Activated T-helper 2 cell treated with anti-CD3 and anti-CD28 coated beads, Interferon-gamma antibody, Interleukin-2, Interleukin-4, amounts not matched to agents 10 μg/mL and 5 μg/mL and 100 μg/mL, durations not matched to agents 14 hours and 24 hours and 36 hours (primary cell): Measurements from ENCODE around the gene STAT3. TPM values are rescaled to one million over a fixed set of nuclear protein-coding genes. Genes with fewer than 3 reads are reported as not detected.

Experiments used
- DNase-seq: peaks from one replicate; pipeline ENCODE4 v3.0.0; 2021; ENCODE audit warnings: low spot score
- H3K27ac Mint-ChIP-seq: one replicate; pipeline ENCODE4 v1.8.0; 2021; ENCODE audit warnings: mixed read lengths
- H3K27me3 Mint-ChIP-seq: one replicate; pipeline ENCODE4 v1.8.0; 2021; ENCODE audit warnings: low read depth, mixed read lengths
- H3K36me3 Mint-ChIP-seq: one replicate; pipeline ENCODE4 v1.8.0; 2021; ENCODE audit warnings: low read depth, mixed read lengths
- H3K4me1 Mint-ChIP-seq: one replicate; pipeline ENCODE4 v1.8.0; 2021; ENCODE audit warnings: low read depth, mixed read lengths
- H3K4me3 Mint-ChIP-seq: one replicate; pipeline ENCODE4 v1.8.0; 2021; ENCODE audit warnings: low read depth, mild to moderate bottlenecking, moderate library complexity, mixed read lengths
- H3K9me3 Mint-ChIP-seq: one replicate; pipeline ENCODE4 v1.8.0; 2021; ENCODE audit warnings: mixed read lengths
- intact Hi-C: fragments of 100-400 bp; cut with micrococcal nuclease; formaldehyde crosslinking; loops from one replicate; pipeline ENCODE4 v1.15.1; 2023
- total RNA-seq: library from RNA; stranded (reverse); gene quantifications from 2 replicates; pipeline ENCODE4 v1.2.3, GENCODE V29; 2022

Gene STAT3
- total RNA-seq, 1 donor from 2014 or later, result 250 TPM

DNA sequence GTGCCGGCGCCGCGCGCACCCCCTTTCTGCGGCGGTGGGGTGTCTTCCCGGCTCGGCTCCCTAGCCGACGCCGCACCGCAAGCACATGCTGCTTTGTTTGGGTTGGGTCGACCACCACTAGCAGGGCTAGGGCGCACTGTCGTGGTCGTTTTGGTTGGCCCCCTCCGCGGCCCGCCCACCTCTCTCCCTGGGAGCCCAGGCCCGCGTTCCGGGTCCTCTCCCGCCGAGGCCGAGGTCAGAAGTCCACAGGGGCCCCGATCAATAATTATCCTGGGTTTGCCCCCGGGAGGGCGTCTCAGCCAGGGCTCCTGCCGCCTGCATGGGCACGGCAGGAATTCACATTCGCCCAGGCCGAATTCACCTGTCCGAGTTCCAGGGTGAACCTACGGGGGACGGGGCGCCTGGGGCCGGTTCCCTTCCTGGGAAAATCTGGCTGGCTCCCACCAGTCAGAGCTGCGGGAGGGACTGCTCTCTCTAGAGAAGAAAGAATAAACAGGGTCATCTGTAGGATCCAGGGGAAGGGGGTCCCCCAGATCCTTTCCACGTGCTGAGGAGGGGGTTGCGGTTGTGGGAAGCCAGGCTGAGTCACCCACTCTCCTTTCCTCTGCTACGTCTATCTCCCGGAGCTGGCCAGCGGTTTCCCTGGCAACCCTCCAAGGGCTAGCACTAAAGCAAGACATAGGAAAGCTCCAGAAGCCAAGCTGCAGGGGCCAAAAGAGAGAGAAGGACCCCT, 111.5 kb downstream of the STAT3 start:
- peaks cover 40% of the 10 kb centered on the region for H3K36me3 Mint-ChIP-seq
- peak overlapping the region; percentile 86 for H3K4me3 Mint-ChIP-seq
- peak overlapping the region; percentile 93 for H3K27ac Mint-ChIP-seq
- no peaks in the 10 kb centered on the region for H3K27me3 Mint-ChIP-seq
- no peak for DNase-seq
- intact Hi-C loops, result loop anchor here (1.0 to 2.0 kb wide), 2 partner anchors 11 to 256 kb away; partner anchors contain the start of gene NKIRAS2
- peaks cover 34% of the 10 kb centered on the region for H3K4me1 Mint-ChIP-seq
- no peaks in the 10 kb centered on the region for H3K9me3 Mint-ChIP-seq

GRCh38 chr17:42276359-42276608, 112.0 kb downstream of the STAT3 start, which contains the start of gene STAT5B:
Gene STAT5B (minus strand): TSS chr17:42276391. CDS start chr17:42232127, 44,264 bp downstream.
- Mint-ChIP-seq H3K9me3 (no peaks in the 10 kb centered on the region), H3K27me3 (no peaks in the 10 kb centered on the region), H3K36me3 (peaks cover 45% of the 10 kb centered on the region), H3K27ac (peak within 1 kb of the TSS; percentile 93), H3K4me1 (peaks cover 39% of the 10 kb centered on the region), H3K4me3 (peak within 1 kb of the TSS; percentile 94)
- DNase-seq, result peak; percentile 71
- intact Hi-C loops, result loop anchor here (2.0 kb wide), 1 partner anchor 255 kb away; the partner anchor contains the start of gene NKIRAS2

DNA sequence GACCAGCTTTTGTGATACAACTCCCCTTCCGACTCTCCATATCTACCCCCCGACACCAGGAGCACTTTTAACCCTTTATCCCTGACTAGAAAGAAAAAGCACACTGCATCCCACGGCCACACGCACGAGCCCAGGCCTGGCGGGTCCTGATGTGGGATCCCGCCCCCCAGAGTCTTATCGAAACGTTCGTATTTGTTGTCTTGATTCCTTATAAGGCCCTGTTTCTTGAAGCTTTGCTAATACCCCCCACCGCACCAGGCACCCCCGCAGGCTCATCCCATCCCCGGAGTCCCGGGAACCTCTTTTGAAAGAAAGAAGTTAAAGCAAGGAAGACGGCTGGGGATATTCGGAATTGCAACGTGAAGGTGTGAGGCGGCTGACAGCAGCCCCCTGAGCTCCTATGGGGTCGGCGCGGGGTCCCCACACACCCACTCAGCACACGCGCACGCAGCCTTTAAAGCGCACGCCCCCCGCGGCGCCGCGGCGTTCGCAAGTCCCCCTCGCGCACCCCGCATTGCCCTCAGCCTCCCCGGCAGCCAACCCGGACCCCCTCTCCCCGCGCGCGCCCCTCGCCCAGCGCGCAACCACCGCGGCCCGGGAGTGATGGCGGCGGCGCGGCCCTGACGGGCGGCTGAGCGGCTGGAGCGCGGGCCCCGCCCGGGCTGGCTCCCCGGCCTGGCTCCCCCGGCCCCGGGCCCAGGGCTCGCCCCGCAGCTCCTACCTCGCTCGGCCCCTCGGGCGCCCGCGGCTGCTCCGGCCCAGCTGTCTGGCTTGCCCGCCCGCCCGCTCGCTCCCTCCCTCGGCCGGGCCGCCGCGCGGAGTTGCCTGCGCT, 112.5 kb downstream of the STAT3 start:
- DNase-seq, result no peak
- Mint-ChIP-seq H3K27ac (peak overlapping the region; percentile 90), H3K4me1 (peaks cover 43% of the 10 kb centered on the region), H3K4me3 (peak overlapping the region; percentile 94), H3K36me3 (peaks cover 50% of the 10 kb centered on the region), H3K27me3 (no peaks in the 10 kb centered on the region), H3K9me3 (no peaks in the 10 kb centered on the region)
- intact Hi-C loops, result loop anchor here (2.0 kb wide), 1 partner anchor 255 kb away; the partner anchor contains the start of gene NKIRAS2

GRCh38 chr17:42274812-42275526, 113.3 kb downstream of the STAT3 start:
- peaks cover 57% of the 10 kb centered on the region for H3K36me3 Mint-ChIP-seq
- no peak for DNase-seq
- intact Hi-C loops, result loop anchor here (5.0 kb wide), 2 partner anchors 67 to 408 kb away; partner anchors contain the start of gene KLHL11
- peaks cover 49% of the 10 kb centered on the region for H3K4me1 Mint-ChIP-seq
- peak overlapping the region; percentile 90 for H3K27ac Mint-ChIP-seq
- peak overlapping the region; percentile 94 for H3K4me3 Mint-ChIP-seq
- H3K27me3 Mint-ChIP-seq, result no peaks in the 10 kb centered on the region
- H3K9me3 Mint-ChIP-seq, result no peaks in the 10 kb centered on the region

GRCh38 chr17:42274253-42274542, 114.0 kb downstream of the STAT3 start:
- H3K27ac Mint-ChIP-seq, result peak overlapping the region; percentile 90
- no peaks in the 10 kb centered on the region for H3K27me3 Mint-ChIP-seq
- H3K4me1 Mint-ChIP-seq, result peaks cover 57% of the 10 kb centered on the region
- no peaks in the 10 kb centered on the region for H3K9me3 Mint-ChIP-seq
- DNase-seq, result no peak
- H3K36me3 Mint-ChIP-seq, result peaks cover 58% of the 10 kb centered on the region
- intact Hi-C loops, result loop anchor here (5.0 kb wide), 2 partner anchors 68 to 407 kb away; partner anchors contain the start of gene KLHL11
- peak overlapping the region; percentile 94 for H3K4me3 Mint-ChIP-seq

DNA sequence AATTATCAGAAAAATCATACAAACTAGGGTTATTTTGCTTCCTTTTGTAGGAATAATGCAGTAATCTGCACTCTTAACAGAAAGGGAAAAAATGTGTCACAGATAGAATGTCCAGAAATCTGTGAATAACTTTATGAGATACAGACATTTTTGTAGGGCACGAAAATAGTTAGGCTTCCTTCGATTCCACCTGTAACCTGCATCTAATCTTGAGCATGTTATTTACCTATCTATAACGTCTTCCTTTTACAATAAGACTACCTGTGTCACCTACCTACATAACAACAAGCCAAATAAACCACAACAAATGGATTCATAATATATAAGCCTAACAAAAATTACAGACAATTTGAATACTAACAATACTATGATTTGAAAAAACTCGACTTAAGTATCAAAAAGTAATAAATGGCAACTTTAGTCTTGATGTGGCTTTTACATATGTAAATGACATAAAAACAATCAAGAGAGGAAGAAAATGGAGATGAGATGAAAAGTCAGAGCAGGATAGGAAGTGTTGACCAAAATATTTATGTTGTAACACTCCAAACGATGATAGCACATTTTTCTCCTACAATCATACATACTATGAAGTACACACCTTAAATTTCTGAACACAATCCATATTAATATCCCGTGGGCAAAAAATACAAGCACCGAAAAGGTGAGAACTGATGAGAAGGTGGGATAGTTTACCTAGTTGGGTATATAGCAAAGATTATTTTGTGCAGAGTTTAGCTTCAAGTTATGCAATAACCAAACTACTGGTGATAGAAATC, 114.6 kb downstream of the STAT3 start:
- Mint-ChIP-seq H3K27ac (peak overlapping the region; percentile 86), H3K9me3 (no peaks in the 10 kb centered on the region), H3K4me3 (peak overlapping the region; percentile 94), H3K4me1 (peaks cover 60% of the 10 kb centered on the region), H3K27me3 (no peaks in the 10 kb centered on the region), H3K36me3 (peaks cover 60% of the 10 kb centered on the region)
- DNase-seq, result no peak
- intact Hi-C loops, result loop anchor here (5.0 kb wide), 2 partner anchors 69 to 406 kb away; partner anchors contain the start of gene KLHL11

DNA sequence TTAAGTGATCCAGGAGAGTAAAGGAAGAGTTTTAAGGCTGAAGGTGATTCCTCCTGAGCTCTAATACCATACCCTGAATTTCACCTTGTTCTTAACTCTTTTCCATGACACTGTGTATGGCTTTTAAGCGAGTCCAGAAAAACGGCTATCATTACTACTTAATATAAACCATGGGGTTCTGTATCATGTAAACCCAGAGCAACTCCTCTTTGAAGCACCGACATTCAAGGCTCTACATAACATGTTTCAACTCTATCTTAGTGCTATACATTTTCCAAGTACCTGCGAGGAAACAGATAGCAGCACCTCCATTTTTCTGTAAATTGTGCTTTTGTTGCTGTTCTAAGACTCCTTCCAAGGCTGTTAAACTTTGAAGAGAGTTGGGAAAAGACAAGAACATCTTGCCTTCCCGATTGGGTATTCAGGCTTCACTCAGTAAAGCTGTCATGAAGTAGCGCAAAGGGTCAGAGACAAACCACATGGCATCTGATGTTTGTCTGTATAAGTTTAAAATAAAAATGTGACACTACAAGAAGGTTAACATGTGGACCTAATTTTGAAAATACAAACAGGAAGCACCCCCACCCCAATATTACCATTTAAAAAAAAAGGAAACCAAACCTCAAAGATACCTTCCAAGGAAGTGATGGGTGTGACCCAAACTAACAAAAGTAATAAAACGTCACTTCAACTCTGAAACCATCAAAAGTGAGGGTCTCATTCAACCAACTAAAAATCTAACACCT, 115.9 kb downstream of the STAT3 start:
- Mint-ChIP-seq H3K9me3 (no peaks in the 10 kb centered on the region), H3K4me3 (peak overlapping the region; percentile 71), H3K27me3 (no peaks in the 10 kb centered on the region), H3K36me3 (peaks cover 62% of the 10 kb centered on the region), H3K4me1 (peaks cover 64% of the 10 kb centered on the region), H3K27ac (peak overlapping the region; percentile 94)
- intact Hi-C loops, result loop anchor here (5.0 kb wide), 2 partner anchors 70 to 405 kb away; partner anchors contain the start of gene KLHL11
- no peak for DNase-seq

- Mint-ChIP-seq H3K4me1 (peaks cover 65% of the 10 kb centered on the region), H3K9me3 (no peaks in the 10 kb centered on the region), H3K4me3 (peak overlapping the region; percentile 71), H3K27me3 (no peaks in the 10 kb centered on the region), H3K27ac (peak overlapping the region; percentile 94), H3K36me3 (peaks cover 63% of the 10 kb centered on the region)
- intact Hi-C loops, result loop anchor here (1.0 to 5.0 kb wide), 3 partner anchors 23 to 404 kb away; partner anchors contain the start of gene KLHL11
- no peak for DNase-seq
These were observed 116.5 kb downstream of the STAT3 start for GRCh38 chr17:42271779-42272035.

DNA sequence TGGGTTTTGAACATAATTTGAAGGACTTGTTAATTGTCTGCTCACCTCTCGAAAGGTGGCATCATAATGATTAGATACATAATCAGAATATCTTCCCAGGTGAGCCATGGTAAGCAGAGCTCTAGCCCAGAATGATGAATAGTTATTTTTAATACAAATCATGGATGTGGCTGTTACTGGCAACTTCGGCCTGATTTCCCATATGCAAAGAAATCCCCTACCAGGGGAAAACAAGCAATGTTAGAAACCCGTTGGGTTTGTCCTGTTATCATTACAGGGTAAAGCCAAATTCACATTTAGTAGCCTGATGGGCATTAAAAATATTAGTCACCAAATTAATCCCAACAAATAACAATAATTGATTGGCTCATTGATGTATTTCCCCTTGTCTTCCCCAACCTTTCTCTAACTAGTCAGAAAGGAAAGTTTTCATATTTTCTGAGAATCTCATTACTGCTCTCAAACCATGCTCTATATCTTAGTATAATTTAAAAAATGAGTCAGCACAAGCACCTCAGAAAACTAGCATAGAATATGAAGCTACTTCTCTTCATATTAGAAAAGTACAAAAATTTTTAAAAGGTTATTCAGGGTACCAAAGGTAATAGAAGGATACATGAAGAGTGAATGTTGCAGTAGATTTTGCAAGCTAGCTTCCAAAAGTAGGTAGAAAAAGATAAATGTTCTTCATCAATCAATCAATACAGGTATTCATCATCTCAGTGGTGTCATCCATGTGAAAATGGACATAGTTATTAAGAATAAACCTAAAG, 117.0 kb downstream of the STAT3 start:
- Mint-ChIP-seq H3K4me1 (peaks cover 68% of the 10 kb centered on the region), H3K27me3 (no peaks in the 10 kb centered on the region), H3K4me3 (peak overlapping the region; percentile 71), H3K9me3 (peaks cover 3% of the 10 kb centered on the region), H3K27ac (peak overlapping the region; percentile 94), H3K36me3 (peaks cover 67% of the 10 kb centered on the region)
- intact Hi-C loops, result loop anchor here (1.0 to 5.0 kb wide), 3 partner anchors 23 to 404 kb away; partner anchors contain the start of gene KLHL11
- DNase-seq, result no peak

- peaks cover 69% of the 10 kb centered on the region for H3K36me3 Mint-ChIP-seq
- peak overlapping the region; percentile 94 for H3K27ac Mint-ChIP-seq
- peaks cover 3% of the 10 kb centered on the region for H3K9me3 Mint-ChIP-seq
- intact Hi-C loops, result loop anchor here (5.0 kb wide), 2 partner anchors 72 to 403 kb away; partner anchors contain the start of gene KLHL11
- DNase-seq, result no peak
- no peaks in the 10 kb centered on the region for H3K27me3 Mint-ChIP-seq
- H3K4me3 Mint-ChIP-seq, result no peak overlapping the region
- peaks cover 69% of the 10 kb centered on the region for H3K4me1 Mint-ChIP-seq
These were observed 117.6 kb downstream of the STAT3 start for GRCh38 chr17:42270596-42270995.

DNA sequence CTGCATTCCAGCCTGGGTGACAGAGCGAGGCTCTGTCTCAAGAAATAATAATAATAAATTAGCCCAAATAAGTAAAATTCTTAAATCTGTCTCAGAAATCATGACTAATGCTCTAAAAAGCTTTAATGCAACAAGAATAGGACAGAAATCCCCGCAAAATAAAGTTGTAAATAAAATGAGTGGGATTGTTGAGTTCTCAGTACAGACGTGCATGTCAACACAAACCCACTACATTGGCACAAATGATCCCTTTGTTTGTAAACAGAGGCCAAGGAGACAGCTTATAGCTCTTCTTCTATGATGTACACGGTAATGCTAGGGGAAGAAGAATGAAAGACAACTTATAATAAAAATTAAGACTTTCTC, 118.1 kb downstream of the STAT3 start:
- intact Hi-C loops, result loop anchor here (5.0 kb wide), 2 partner anchors 72 to 403 kb away; partner anchors contain the start of gene KLHL11
- no peaks in the 10 kb centered on the region for H3K27me3 Mint-ChIP-seq
- peak overlapping the region; percentile 10 for H3K4me3 Mint-ChIP-seq
- DNase-seq, result no peak
- peak overlapping the region; percentile 93 for H3K27ac Mint-ChIP-seq
- H3K4me1 Mint-ChIP-seq, result peaks cover 71% of the 10 kb centered on the region
- H3K9me3 Mint-ChIP-seq, result peaks cover 3% of the 10 kb centered on the region
- peaks cover 67% of the 10 kb centered on the region for H3K36me3 Mint-ChIP-seq
